ENCODE measurements around the gene CREB5. TPM values are rescaled to one million over a fixed set of nuclear protein-coding genes. Genes with fewer than 3 reads are reported as not detected.

Gene CREB5
- total and polyA plus RNA-seq, 2 experiments from 2014 or later = 2.4 to 4.4 TPM

DNA sequence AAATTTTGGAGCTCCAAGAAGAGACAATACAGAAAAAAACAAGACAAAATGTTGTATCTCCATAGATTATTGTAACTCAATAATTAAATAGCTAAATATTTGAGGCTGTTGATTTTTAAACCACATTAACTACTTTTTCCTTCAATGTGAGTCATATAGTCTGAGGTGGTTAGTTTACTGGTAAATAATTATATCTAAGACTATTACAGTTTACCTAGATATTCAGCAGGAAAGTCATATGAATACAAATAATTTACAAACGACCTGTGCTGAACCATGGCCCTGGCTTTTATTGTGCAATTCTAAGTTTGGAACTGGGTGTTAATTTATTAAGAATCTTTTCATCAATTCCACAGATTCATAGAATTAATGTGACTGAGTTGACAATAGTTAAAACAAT is 22.2 kb downstream of the CREB5 start:
- Histone ChIP-seq H3F3A (replicated peaks; ENCODE audit: low read depth) (no peaks in the 10 kb centered on the region), H3K9me2 (ENCODE audit: insufficient read depth) (no peaks in the 10 kb centered on the region), H3K27ac (ENCODE audit: low read depth) (peak overlapping the region; percentile 4; the same call in 1 of the 2 replicates), H3K4me1 (ENCODE audit: insufficient read depth) (peaks cover 54% of the 10 kb centered on the region), H3K27me3 (ENCODE audit: insufficient read depth) (no peaks in the 10 kb centered on the region), H3K79me2 (replicated peaks; ENCODE audit: insufficient read depth) (no peaks in the 10 kb centered on the region), H3K4me3 (no peak overlapping the region), H4K20me1 (replicated peaks; ENCODE audit: insufficient read depth) (no peaks in the 10 kb centered on the region), H3K4me2 (no peak overlapping the region), H3K36me3 (ENCODE audit: insufficient read depth) (no peaks in the 10 kb centered on the region), H2AFZ (no peak overlapping the region)
- no peak overlapping the region for H3K27ac Mint-ChIP-seq
- H3K9me3 Mint-ChIP-seq = no peaks in the 10 kb centered on the region
- H3K4me3 Mint-ChIP-seq = no peak overlapping the region
- H3K4me1 Mint-ChIP-seq = peaks cover 71% of the 10 kb centered on the region
- peaks cover 3% of the 10 kb centered on the region for H3K27me3 Mint-ChIP-seq (ENCODE audit: insufficient read depth, low read depth, poor library complexity)
- no peak for DNase-seq (ENCODE audit: low spot score)
- H3K36me3 Mint-ChIP-seq (ENCODE audit: low read depth) = no peaks in the 10 kb centered on the region
- TF ChIP-seq EZH2 (IDR thresholded peaks at IDR 0.05; ENCODE audit: low read depth, unreplicated experiment) (no peak), ZNF114 (CRISPR knock-in tag; IDR thresholded peaks at IDR 0.05) (no peak), CREB1 (CRISPR knock-in tag; IDR thresholded peaks at IDR 0.05; ENCODE audit: low read depth) (no peak), EZH2phosphoT487 (IDR thresholded peaks at IDR 0.05; ENCODE audit: unreplicated experiment) (no peak), ZNF331 (CRISPR knock-in tag; IDR thresholded peaks at IDR 0.05; ENCODE audit: low read depth) (no peak), ETS1 (IDR thresholded peaks at IDR 0.05) (no peak), POLR2AphosphoS5 (IDR thresholded peaks at IDR 0.05; ENCODE audit: low read depth) (no peak), NANOG (IDR thresholded peaks at IDR 0.05; ENCODE audit: borderline replicate concordance) (no peak), JUNB (IDR thresholded peaks at IDR 0.05; ENCODE audit: unreplicated experiment) (no peak), CTCF (conservative IDR thresholded peaks at IDR 0.05; ENCODE audit: low read depth in 2 of 2) (no peak), STAT1 (IDR thresholded peaks at IDR 0.05; ENCODE audit: unreplicated experiment) (no peak)
- TF ChIP-seq, protein P1, sequence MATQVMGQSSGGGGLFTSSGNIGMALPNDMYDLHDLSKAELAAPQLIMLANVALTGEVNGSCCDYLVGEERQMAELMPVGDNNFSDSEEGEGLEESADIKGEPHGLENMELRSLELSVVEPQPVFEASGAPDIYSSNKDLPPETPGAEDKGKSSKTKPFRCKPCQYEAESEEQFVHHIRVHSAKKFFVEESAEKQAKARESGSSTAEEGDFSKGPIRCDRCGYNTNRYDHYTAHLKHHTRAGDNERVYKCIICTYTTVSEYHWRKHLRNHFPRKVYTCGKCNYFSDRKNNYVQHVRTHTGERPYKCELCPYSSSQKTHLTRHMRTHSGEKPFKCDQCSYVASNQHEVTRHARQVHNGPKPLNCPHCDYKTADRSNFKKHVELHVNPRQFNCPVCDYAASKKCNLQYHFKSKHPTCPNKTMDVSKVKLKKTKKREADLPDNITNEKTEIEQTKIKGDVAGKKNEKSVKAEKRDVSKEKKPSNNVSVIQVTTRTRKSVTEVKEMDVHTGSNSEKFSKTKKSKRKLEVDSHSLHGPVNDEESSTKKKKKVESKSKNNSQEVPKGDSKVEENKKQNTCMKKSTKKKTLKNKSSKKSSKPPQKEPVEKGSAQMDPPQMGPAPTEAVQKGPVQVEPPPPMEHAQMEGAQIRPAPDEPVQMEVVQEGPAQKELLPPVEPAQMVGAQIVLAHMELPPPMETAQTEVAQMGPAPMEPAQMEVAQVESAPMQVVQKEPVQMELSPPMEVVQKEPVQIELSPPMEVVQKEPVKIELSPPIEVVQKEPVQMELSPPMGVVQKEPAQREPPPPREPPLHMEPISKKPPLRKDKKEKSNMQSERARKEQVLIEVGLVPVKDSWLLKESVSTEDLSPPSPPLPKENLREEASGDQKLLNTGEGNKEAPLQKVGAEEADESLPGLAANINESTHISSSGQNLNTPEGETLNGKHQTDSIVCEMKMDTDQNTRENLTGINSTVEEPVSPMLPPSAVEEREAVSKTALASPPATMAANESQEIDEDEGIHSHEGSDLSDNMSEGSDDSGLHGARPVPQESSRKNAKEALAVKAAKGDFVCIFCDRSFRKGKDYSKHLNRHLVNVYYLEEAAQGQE (IDR thresholded peaks at IDR 0.05; ENCODE audit: unreplicated experiment) = no peak
- TF ChIP-seq, protein P2, sequence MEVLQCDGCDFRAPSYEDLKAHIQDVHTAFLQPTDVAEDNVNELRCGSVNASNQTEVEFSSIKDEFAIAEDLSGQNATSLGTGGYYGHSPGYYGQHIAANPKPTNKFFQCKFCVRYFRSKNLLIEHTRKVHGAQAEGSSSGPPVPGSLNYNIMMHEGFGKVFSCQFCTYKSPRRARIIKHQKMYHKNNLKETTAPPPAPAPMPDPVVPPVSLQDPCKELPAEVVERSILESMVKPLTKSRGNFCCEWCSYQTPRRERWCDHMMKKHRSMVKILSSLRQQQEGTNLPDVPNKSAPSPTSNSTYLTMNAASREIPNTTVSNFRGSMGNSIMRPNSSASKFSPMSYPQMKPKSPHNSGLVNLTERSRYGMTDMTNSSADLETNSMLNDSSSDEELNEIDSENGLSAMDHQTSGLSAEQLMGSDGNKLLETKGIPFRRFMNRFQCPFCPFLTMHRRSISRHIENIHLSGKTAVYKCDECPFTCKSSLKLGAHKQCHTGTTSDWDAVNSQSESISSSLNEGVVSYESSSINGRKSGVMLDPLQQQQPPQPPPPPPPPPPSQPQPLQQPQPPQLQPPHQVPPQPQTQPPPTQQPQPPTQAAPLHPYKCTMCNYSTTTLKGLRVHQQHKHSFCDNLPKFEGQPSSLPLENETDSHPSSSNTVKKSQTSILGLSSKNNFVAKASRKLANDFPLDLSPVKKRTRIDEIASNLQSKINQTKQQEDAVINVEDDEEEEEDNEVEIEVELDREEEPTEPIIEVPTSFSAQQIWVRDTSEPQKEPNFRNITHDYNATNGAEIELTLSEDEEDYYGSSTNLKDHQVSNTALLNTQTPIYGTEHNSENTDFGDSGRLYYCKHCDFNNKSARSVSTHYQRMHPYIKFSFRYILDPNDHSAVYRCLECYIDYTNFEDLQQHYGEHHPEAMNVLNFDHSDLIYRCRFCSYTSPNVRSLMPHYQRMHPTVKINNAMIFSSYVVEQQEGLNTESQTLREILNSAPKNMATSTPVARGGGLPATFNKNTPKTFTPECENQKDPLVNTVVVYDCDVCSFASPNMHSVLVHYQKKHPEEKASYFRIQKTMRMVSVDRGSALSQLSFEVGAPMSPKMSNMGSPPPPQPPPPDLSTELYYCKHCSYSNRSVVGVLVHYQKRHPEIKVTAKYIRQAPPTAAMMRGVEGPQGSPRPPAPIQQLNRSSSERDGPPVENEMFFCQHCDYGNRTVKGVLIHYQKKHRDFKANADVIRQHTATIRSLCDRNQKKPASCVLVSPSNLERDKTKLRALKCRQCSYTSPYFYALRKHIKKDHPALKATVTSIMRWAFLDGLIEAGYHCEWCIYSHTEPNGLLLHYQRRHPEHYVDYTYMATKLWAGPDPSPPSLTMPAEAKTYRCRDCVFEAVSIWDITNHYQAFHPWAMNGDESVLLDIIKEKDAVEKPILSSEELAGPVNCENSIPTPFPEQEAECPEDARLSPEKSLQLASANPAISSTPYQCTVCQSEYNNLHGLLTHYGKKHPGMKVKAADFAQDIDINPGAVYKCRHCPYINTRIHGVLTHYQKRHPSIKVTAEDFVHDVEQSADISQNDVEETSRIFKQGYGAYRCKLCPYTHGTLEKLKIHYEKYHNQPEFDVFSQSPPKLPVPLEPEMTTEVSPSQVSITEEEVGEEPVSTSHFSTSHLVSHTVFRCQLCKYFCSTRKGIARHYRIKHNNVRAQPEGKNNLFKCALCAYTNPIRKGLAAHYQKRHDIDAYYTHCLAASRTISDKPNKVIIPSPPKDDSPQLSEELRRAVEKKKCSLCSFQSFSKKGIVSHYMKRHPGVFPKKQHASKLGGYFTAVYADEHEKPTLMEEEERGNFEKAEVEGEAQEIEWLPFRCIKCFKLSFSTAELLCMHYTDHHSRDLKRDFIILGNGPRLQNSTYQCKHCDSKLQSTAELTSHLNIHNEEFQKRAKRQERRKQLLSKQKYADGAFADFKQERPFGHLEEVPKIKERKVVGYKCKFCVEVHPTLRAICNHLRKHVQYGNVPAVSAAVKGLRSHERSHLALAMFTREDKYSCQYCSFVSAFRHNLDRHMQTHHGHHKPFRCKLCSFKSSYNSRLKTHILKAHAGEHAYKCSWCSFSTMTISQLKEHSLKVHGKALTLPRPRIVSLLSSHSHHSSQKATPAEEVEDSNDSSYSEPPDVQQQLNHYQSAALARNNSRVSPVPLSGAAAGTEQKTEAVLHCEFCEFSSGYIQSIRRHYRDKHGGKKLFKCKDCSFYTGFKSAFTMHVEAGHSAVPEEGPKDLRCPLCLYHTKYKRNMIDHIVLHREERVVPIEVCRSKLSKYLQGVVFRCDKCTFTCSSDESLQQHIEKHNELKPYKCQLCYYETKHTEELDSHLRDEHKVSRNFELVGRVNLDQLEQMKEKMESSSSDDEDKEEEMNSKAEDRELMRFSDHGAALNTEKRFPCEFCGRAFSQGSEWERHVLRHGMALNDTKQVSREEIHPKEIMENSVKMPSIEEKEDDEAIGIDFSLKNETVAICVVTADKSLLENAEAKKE (CRISPR knock-in tag; IDR thresholded peaks at IDR 0.05) = no peak
- ATAC-seq = no peak
